Activated gamma-delta T cell treated with anti-CD3 and anti-CD28 coated beads, Interleukin-2, amount 50 U/mL, for 16 hours (primary cell): Measurements from ENCODE around the gene OR51S1.
"Not testable (repeated sequence)": the region's sequence is repeated elsewhere in the genome, so short reads cannot be mapped to it uniquely, and the experiment has no call there.

ENCODE experiments used
- DNase-seq: peaks from one replicate; pipeline ENCODE4 v3.0.0-alpha.2; 2020; ENCODE audit warnings: low read depth

The OR51S1 gene

GRCh38 chr11:4848908-4849532 lies at the start of gene OR51S1:
OR51S1 (minus strand) TSS chr11:4849208; CDS start chr11:4849208, 0 bp downstream.
- no peak for DNase-seq

GRCh38 chr11:4891996-4892640 lies 43.1 kb upstream of the OR51S1 start:
- no peak for DNase-seq

GRCh38 chr11:4890279-4890678 lies 41.3 kb upstream of the OR51S1 start:
- DNase-seq: no peak

- no peak for DNase-seq
Measured at GRCh38 chr11:4887591-4887990, 38.6 kb upstream of the OR51S1 start.

- DNase-seq: no peak
Measured at GRCh38 chr11:4886186-4886585, 37.2 kb upstream of the OR51S1 start.

GRCh38 chr11:4884361-4884760 lies 35.4 kb upstream of the OR51S1 start:
- DNase-seq: no peak

- DNase-seq: no peak
Measured at GRCh38 chr11:4882543-4882942, 33.5 kb upstream of the OR51S1 start.

- no peak for DNase-seq
Measured at GRCh38 chr11:4881860-4882500, 33.0 kb upstream of the OR51S1 start, which contains the start of gene OR51T1. OR51T1 (plus strand) TSS chr11:4881900; CDS start chr11:4881900, 0 bp downstream.

- no peak for DNase-seq
Measured at GRCh38 chr11:4881188-4881587, 32.2 kb upstream of the OR51S1 start.

- DNase-seq: no peak
Measured at GRCh38 chr11:4865855-4866254, 16.8 kb upstream of the OR51S1 start.

GRCh38 chr11:4863876-4864275 lies 14.9 kb upstream of the OR51S1 start:
- DNase-seq: no peak

- DNase-seq: no peak
Measured at GRCh38 chr11:4862447-4863236, 13.6 kb upstream of the OR51S1 start.

- not testable (repeated sequence) for DNase-seq
Measured at GRCh38 chr11:4854286-4854685, 5.3 kb upstream of the OR51S1 start.

- no peak for DNase-seq
Measured at GRCh38 chr11:4851033-4851432, 2.0 kb upstream of the OR51S1 start.

GRCh38 chr11:4839851-4840549 lies 9.0 kb downstream of the OR51S1 start:
- no peak for DNase-seq

- DNase-seq: no peak
Measured at GRCh38 chr11:4830909-4831308, 18.1 kb downstream of the OR51S1 start.

GRCh38 chr11:4830346-4830745 lies 18.7 kb downstream of the OR51S1 start:
- no peak for DNase-seq

GRCh38 chr11:4826425-4826824 lies 22.6 kb downstream of the OR51S1 start:
- no peak for DNase-seq

- DNase-seq: no peak
Measured at GRCh38 chr11:4825132-4825531, 23.9 kb downstream of the OR51S1 start.

GRCh38 chr11:4821021-4821420 lies 28.0 kb downstream of the OR51S1 start, which contains the start of gene OR51F2:
OR51F2 (plus strand) TSS chr11:4821321; CDS start chr11:4821422, 101 bp downstream.
- no peak for DNase-seq

GRCh38 chr11:4809246-4809645 lies 39.8 kb downstream of the OR51S1 start:
- DNase-seq: no peak

GRCh38 chr11:4808476-4808875 lies 40.5 kb downstream of the OR51S1 start:
- no peak for DNase-seq
